Measurements from ENCODE around the gene DNAJC25. TPM values are rescaled to one million over a fixed set of nuclear protein-coding genes. Genes with fewer than 3 reads are reported as not detected.
A peak's percentile ranks its signal among the peaks of the same experiment; 100 is the strongest.
"Not testable (repeated sequence)": the region's sequence is repeated elsewhere in the genome, so short reads cannot be mapped to it uniquely, and the experiment has no call there.

DNAJC25 gene
- total RNA-seq, 2 donors from 2014 or later: 11.7 to 13.5 TPM

DNA sequence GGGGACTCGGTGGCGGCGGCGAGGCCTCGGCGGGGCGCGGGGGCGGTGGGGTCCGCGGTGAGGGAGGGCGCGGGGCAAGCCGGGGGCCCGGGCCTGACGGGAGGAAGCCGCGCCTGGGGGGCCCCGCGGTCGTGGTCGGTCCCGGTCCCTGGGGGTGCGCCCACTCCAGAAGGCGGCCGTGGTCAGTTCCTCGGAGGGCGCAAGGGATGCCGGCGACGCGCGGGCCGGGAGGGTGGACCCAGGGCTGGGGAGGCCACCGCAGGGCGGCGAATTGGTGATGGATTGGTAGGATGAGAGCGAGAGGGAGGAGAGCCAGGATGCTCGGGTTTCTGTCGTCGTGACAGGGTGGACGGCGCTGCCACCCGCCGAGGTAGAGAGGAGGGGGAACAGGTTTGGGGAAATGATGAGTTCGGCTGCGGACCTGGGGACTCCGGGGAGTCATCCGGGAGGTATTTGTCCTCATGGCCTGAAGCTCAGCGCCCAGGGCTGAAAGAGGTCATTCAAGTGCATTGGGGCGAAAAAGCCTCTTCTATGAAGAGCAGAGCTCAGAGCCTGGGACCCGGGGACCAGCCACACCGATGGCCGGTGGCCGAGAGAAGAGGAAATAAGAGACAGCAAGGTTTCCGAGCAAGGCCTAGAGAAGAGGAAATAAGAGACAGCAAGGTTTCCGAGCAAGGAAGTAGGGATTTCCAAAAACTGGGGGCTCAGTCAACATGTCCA lies 30.8 kb downstream of the DNAJC25 start:
- Histone ChIP-seq H3K27me3 (replicated peaks; ENCODE audit: insufficient read depth) (no peaks in the 10 kb centered on the region), H3K36me3 (no peaks in the 10 kb centered on the region), H3K27ac (peak overlapping the region; percentile 73 to 80), H3K9me3 (no peaks in the 10 kb centered on the region), H3K4me3 (peak overlapping the region; percentile 66 to 70), H3K4me1 (replicated peaks) (no peaks in the 10 kb centered on the region)
- DNase-seq (ENCODE audit: low spot score): peak; percentile 8
- intact Hi-C loops (cut with DNase I): no loop called here
- no peak for TF ChIP-seq POLR2A (IDR thresholded peaks at IDR 0.05)
- TF ChIP-seq POLR2AphosphoS5 (IDR thresholded peaks at IDR 0.05): no peak
- TF ChIP-seq, protein P1, sequence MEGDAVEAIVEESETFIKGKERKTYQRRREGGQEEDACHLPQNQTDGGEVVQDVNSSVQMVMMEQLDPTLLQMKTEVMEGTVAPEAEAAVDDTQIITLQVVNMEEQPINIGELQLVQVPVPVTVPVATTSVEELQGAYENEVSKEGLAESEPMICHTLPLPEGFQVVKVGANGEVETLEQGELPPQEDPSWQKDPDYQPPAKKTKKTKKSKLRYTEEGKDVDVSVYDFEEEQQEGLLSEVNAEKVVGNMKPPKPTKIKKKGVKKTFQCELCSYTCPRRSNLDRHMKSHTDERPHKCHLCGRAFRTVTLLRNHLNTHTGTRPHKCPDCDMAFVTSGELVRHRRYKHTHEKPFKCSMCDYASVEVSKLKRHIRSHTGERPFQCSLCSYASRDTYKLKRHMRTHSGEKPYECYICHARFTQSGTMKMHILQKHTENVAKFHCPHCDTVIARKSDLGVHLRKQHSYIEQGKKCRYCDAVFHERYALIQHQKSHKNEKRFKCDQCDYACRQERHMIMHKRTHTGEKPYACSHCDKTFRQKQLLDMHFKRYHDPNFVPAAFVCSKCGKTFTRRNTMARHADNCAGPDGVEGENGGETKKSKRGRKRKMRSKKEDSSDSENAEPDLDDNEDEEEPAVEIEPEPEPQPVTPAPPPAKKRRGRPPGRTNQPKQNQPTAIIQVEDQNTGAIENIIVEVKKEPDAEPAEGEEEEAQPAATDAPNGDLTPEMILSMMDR (IDR thresholded peaks at IDR 0.05): no peak
- under 1% methylated on average over 49 of the region's 57 CpGs for WGBS

DNA sequence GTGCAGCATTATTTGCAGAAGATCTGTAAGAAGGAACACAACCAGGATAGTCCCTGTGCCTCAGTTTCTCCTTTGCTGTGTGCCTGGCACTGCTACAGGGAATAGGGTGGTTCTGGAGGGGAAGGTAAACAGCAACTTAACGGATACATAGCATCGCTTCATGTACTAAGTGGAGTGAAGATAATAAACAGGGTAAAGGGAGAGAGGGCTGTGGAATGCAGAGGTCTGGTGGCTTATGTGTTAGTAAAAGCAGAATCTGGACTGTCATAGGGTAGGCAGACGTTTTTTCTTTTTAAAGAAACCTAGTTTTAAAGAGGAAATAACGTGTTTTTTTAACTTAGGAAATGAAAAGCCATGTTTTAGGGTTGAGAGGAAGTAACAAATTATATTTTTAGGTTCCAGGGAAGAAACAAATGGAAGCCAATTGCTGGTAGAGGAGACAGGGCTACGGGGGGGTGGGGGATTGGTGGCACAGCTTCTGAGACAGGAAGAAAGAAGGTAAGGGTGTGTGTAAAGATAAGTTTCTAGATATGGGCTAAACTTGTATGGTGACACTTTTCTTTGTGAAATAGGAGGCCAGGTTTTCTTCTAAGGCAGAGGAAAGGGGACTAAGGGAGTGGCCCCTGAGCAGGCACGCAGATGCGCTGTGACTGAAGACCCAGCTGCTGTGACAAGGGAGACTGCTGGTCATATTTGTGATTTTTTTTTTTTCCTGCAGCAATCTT lies 31.6 kb downstream of the DNAJC25 start:
- Histone ChIP-seq H3K4me3 (peak overlapping the region; percentile 66 to 70), H3K9me3 (no peaks in the 10 kb centered on the region), H3K36me3 (no peaks in the 10 kb centered on the region), H3K27me3 (replicated peaks; ENCODE audit: insufficient read depth) (no peaks in the 10 kb centered on the region), H3K27ac (peak overlapping the region; percentile 73 to 80), H3K4me1 (replicated peaks) (no peaks in the 10 kb centered on the region)
- no peak for DNase-seq (ENCODE audit: low spot score)
- intact Hi-C loops (cut with DNase I): no loop called here
- WGBS: 30% methylated on average over 7 of the region's 7 CpGs
- TF ChIP-seq, protein P1 (IDR thresholded peaks at IDR 0.05): no peak
- TF ChIP-seq POLR2AphosphoS5 (IDR thresholded peaks at IDR 0.05) (no peak), POLR2A (IDR thresholded peaks at IDR 0.05) (no peak)

DNA sequence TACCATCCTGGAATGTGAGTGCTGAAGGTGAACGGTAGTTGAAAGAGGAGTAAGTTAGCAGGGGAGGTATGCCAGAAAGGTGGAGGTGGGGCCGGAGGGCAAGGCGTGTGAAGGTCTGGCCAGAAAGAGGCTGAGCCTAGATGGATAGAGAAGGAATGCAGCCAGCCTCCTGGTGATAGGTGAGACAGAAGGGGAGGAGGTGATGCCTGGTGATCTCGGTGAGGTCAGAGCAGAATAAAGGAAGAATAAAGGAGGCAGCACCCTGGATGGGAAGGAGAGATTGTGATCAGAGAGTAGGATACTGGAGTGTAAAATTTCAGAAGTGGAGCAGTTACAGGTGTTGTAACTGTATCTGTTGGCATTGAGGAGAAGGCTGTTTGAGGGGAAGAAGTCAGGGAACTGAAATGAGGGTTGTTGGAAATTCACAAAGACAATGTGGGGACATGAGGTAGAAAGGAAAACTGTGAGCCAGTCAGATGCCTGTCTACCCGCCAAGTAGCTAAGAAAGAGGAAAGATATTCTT lies 32.2 kb downstream of the DNAJC25 start:
- no peak overlapping the region for H3K4me3 ChIP-seq
- intact Hi-C loops (cut with DNase I): no loop called here

GRCh38 chr9:111668026-111668573 lies 37.0 kb downstream of the DNAJC25 start:
- WGBS: 88% methylated on average over 1 of the region's 1 CpG
- no peak for DNase-seq (ENCODE audit: low spot score)
- Histone ChIP-seq H3K4me3 (no peak overlapping the region), H3K27ac (no peak overlapping the region), H3K36me3 (no peaks in the 10 kb centered on the region), H3K27me3 (replicated peaks; ENCODE audit: insufficient read depth) (no peaks in the 10 kb centered on the region), H3K4me1 (replicated peaks) (no peaks in the 10 kb centered on the region), H3K9me3 (no peaks in the 10 kb centered on the region)
- intact Hi-C loops (cut with DNase I): no loop called here
- no peak for TF ChIP-seq POLR2A (IDR thresholded peaks at IDR 0.05)
- TF ChIP-seq, protein P1 (IDR thresholded peaks at IDR 0.05): no peak
- TF ChIP-seq POLR2AphosphoS5 (IDR thresholded peaks at IDR 0.05): no peak

More for the DNA sequence above, 32.2 kb downstream of the DNAJC25 start:
- no peak for TF ChIP-seq POLR2AphosphoS5 (IDR thresholded peaks at IDR 0.05)
- TF ChIP-seq POLR2A (IDR thresholded peaks at IDR 0.05): no peak
- TF ChIP-seq, protein P1 (IDR thresholded peaks at IDR 0.05): no peak
- no peaks in the 10 kb centered on the region for H3K4me1 ChIP-seq (replicated peaks)
- no peaks in the 10 kb centered on the region for H3K27me3 ChIP-seq (replicated peaks; ENCODE audit: insufficient read depth)
- no peak for DNase-seq (ENCODE audit: low spot score)
- H3K27ac ChIP-seq: no peak overlapping the region
- 52% methylated on average over 5 of the region's 5 CpGs for WGBS
- no peaks in the 10 kb centered on the region for H3K36me3 ChIP-seq
- no peaks in the 10 kb centered on the region for H3K9me3 ChIP-seq

- H3K36me3 ChIP-seq; H3K4me1 ChIP-seq (replicated peaks); H3K27me3 ChIP-seq (replicated peaks; ENCODE audit: insufficient read depth); H3K4me3 ChIP-seq; DNase-seq (ENCODE audit: low spot score); intact Hi-C loops (cut with DNase I); H3K27ac ChIP-seq; H3K9me3 ChIP-seq: not testable (repeated sequence)
- 95% methylated on average over 11 of the region's 11 CpGs for WGBS
These were observed 37.5 kb downstream of the DNAJC25 start for GRCh38 chr9:111668601-111669000.

Data from prostate gland (tissue), 2 donors.